RCC 7860 (cell line): ENCODE measurements around the gene TAGLN2.

Source experiments
- DNase-seq: peaks from one replicate; pipeline ENCODE4 v3.0.0-alpha.2; 2015; ENCODE audit warnings: low spot score
- FAIRE-seq: peaks from 2 replicates; lab custom pipeline; 2012; peaks lifted over from hg19 to GRCh38; lab: Jason Lieb, UNC

Gene TAGLN2

DNA sequence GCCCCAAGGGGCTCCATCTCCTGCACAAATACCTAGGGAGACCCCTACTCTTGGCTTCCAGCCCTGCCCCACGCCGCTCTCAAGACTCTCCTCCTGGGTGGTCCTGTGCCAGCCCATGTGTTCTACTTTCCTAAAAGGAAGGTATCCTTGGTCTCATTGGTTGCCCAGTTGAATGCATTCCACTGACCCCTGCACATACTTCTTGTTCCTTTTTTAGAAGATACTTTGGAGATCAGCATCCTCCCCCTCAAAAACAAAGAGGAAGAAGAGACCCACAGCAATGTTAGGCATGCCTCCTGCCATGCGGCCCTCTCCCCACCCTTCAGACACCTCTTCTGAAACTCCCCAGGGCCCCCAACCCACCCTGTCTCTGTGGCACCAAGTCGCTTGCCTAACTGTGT, 24.7 kb upstream of the TAGLN2 start:
- FAIRE-seq (no peak), DNase-seq (no peak)

DNA sequence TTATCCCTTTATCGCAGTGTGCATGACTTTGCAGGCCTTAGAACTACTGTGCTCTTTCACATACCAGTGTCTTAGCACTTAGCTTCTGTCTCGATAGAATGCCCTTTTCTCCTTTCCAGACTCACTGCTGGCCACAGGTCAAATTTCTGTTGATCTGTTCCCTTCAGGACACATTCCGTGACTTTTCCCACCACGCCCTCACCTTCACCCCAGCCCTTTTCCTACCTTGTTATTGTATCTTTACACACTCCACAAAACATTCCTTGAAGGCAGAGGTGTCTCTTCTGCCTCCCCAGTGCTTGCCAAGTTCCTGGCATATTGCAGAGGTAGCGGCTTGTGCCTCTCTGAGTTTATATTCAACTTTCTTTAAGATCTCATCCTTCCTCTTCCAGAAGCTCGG, 23.8 kb upstream of the TAGLN2 start:
- FAIRE-seq (no peak), DNase-seq (no peak)

DNA sequence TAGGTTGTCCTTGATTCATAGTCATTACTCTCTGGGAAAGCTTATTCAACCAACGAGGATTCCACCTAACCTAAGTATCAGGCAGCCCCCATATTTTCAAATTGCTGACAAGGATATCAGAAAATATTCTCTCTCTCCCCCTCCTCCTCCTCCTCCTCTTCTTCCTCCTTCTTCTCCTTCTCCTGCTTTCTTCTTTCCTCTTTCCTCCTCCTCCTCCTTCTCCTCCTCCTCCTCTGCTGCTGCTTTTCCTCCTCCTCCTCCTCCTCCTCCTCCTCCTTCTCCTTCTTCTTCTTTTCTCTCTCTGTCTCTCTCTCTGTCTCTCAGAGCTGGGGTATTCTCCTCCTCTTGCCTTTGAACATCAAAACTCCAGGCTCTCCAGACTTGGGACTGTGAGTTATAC, 22.6 kb upstream of the TAGLN2 start:
- FAIRE-seq (no peak), DNase-seq (no peak)

DNA sequence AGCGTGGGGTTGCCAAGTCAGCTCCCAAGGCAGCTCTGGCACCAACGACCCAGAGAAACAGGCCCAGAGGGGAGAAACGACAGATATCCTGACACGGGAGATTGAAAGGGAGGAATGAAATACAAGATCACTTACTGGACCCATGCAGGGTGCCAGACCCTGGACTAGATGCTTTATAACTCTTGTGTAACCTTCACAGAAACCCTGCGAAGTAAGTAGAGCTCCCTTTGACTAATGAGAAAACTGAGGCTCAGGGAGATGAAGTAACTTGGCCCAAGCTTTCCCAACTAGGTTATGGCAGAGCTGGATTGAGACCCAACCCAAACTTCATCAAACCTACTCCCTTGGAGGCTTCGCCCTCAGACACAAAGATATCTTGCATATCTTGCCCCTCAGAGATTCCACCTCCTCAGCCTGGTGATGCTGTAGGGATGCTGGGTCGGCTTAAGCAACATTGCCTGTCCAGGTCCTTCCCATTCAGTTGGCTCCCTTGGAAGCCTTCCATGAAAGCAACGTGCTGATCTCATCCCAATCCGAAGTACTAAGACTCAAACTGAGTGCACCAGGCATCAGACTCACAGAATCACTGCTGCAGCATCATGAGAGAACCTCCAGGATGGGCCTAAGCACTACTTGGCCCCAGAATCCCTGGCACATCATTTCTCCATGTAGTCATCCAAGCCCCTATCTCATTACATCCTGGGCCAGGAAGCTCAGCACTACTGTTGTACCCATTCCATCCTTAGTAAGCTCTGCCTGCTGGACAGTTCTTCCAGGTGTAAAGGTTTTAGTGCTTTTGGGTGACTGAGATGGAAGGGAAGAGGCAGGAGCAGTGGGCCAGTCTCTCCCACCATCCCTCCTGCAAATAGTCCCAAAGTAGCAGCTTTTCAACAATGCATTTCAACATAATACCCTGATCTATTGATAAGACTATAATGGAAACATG, 21.2 kb upstream of the TAGLN2 start:
- DNase-seq, result no peak
- FAIRE-seq, result no peak

DNA sequence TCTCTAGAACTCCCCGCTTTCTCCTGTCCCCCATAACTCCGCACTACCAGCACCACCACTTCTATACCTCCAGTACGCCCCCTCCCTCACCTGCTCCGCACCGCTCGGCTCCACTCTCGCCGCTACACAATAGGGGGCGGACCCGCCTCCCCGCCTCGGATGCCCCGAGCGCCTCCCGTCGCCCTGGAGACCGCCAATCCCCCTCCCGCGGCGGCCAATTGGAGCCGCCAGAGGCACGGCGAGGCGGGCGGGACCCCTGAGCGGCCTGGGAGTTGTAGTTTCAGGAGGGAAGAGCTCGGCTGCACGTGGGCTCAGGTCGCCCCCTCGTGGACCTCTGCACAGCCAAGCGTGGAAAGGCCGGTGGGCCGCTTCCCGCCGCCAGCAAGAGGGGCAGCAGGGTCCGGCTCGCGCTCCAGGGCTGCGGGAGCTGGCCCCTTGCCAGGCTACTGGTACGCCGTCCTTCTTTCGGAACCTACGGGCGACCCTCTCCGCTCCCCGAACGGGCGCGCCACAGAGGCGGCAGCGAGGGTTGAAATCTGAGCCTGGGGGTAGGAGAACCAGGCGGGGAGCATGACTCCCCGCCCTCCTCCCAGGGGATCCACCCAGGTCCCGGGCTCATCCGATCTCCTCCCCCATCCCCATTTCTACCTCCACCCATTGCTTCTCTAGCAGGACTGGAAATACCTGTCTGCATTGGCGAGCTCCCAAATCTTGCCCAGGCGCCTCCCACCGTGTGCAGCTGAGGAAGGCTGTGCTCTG, 20.4 kb upstream of the TAGLN2 start, which contains the start of gene IGSF9:
Gene IGSF9, minus strand, starts transcription at position 131 of the 759 bp plus-strand sequence. CDS start 2,159 bp downstream, outside the sequence.
- FAIRE-seq (no peak), DNase-seq (no peak)

DNA sequence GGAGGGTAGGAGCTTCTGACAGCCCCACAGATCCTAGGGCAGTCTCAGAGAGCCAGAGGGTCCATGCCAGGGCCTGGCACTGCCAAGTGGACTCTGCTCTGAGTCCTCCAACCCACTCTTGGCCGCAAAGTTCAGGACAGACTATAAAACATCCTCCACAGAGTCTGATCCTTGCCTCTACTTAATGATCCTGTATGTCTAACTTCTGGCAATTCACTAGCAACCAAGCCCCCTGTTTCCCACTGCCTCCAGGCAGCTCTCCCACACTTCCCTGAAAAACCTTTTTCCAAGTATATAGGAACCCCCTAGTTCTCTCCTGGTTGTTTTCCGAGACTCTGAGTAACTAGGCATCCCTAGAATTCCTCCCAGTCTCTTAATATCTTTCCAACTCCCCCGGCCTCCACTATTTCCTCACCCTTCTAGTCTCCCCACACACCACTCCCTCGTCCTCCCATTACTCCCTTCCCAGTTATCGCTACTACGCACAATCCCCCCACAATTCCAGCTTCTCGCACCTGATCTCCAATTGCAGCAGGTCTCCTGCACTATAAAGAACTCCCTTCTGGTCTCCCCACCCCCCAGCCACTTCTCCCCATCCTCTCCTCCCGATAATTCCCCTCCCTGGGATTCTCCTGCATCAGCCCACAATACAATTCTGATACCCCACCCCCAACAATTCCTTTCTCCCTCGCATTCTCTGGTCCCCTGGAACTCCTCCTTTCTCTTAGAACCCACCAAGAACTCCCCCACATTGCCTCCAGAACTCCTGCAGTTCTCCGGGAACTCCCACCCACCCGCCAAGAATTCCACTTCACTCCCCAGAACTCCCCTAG, 19.5 kb upstream of the TAGLN2 start:
- DNase-seq (no peak), FAIRE-seq (no peak)

DNA sequence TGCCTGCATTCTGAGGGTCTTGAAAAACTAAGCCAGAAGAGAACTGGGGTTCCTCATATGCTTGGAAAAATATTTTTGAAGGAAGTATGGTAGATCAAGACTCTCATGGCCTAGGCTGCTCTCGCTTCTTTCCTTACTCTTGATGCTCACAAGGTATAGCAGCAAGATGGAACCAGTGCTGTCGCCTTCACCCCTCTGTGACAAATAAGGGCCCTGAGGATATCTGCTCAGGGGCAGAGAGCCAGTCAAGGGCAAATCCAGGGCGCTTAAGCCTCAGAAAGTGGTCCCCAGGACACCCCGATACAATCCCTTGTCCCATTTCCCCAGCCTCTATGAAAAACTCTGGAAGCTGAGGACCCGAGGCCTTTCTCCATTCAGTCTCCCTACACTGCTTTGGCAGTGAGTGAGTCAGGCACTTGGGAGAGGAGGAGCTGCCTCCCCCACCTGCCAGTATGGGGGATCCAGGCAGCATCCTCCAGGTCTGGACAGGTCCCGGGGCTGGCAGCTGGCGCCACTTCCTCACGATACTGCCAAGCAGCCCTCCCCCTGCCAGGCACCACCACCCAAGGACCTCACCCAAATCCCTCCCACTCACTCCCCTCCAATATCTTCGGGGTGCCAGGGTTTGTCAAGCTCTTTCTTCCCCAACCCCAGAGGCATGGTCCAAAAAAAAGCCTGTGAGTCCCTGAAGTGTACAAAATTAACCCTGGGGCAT, 18.8 kb upstream of the TAGLN2 start:
- no peak for FAIRE-seq
- DNase-seq, result no peak

DNA sequence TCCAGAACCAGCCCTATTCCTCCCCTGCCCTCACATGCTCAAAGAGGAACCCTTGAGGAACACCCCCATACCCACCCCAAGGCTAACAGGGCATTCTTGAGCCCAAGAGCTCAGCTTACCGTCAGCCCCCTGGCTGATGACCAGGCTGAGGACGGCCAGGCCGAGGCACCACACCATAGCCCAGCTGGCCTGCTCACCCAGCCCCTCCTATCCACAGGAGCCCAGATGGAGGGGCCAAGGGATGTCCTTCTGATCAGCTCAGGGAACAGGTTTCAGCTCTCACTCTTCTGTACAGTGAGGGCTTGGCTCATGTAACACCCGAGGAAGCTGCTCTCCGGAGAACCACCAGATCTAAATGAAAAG, 18.0 kb upstream of the TAGLN2 start:
- DNase-seq, result no peak
- FAIRE-seq, result no peak

DNA sequence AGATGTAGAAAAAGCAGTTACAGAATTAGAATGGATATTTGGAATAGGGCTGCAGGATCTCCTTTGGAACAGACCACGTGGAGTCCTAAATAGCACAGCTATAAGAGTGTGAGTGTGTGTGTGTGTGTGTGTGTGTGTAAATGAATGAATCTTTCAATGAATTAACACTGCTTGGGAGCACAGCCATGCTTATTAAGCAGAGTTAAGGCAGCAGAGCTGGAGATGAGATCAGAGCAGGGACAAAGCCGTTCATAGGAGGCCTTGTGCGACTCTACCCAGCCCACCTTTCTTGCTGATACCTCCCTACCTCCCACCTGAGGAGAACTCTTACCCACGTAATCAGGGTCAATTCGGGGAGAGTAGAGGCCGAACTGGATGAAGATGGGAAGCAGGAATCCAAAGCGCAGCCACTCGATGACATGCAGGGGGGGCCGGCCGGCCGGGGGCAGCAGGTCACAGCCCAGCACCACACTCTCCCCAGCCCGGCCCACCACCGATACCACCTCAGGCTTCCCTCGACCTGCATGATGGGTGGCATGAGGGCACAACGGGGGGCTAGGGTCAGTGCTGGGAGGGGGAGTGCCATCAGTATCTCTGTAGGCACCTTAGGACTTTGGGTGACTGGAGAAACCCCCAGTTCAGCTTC, 17.4 kb upstream of the TAGLN2 start:
- FAIRE-seq (no peak), DNase-seq (no peak)

DNA sequence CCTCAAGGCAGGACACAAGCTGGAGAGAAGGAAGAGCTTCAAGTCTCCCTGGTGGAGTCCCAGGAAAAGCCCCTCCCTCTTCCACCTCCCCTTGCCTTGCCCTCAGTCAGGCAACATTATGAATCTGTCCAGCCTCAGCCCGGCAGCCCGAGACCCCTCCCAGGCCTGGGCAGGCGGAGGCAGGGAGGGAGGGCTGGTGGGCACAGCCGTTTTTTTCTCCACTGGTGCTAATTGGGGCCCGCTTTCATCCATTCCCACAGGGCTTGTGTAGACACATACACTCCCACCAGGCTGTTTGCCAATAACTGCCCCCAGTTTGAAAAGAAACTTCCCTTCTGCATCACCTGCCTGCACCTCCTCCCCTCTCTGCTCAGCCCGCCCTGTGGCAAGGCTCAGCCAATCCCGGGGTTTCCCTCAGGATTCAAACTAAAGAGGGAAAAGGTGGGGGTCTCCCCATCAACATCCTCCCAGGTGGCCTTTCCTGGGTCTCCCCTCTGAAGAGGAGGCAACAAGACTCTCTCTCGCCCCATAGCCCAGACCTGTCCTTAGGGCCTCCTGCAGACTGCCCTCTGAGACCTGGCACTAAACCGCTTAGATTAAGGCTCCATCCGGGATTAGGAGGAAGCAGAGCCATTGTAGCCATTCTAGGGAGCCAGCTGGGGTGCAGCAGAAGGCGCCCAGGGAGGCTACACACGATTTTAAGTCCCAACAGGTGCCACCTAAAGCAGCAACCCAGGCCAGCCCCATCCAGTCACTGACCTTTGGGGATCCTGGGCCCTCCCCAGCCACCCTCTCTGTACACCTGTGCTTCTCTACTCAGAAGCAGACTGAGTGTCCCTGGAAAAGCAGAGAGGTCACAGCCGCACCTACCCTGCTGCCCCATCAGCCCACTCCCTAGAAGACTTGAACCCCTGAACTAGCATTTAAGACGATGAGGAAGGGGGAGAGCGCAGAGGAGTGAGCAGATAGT, 16.6 kb upstream of the TAGLN2 start:
- DNase-seq (no peak), FAIRE-seq (no peak)

DNA sequence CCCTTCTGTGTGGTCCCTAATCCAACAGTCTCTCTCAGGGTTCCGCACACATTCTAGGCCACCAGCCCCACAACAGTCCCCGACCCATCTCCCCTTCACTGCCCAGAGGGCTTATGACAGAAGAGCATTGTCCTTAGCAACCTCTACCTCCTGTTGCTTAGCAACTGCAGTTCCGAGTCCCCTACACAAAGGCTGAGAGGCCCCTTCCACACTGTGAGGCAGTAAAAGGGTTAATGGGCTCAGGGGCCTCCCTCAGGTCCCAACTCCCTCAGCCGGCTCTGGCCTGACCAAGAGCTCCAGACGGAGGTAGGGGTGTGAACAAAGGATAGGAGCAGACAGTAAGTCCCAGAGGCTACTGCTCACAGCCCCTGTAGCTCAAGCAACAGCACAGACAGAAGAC, 15.8 kb upstream of the TAGLN2 start:
- DNase-seq, result no peak
- FAIRE-seq, result no peak

DNA sequence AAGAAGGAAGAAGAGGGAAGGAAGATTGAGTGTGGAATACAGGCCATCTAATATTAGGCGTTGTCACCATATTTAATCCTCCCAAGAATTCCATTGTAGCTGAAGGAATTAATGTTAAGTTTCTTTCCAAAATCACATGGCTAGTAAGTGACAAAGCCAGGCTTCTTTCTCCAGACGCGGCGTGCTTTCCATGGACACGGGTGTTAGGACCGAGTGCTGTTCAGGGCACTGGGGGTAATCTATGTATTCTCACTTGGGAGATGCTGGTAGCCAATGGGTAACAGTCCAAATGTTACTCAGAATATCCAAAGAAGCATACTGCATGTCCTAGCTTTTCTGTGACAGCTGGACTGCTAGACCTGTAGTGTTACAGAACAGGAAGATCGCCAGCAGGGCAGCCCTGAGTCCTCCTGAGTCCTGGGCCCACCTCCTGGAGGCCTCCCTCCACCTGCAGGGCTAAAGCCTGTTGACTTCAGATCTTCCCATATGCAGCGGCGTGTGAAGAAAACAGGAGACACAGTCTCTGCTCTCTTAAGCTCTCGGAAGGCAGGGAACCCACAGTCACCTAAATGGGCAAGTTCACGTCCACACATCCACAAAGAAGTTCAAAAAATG, 14.8 kb upstream of the TAGLN2 start:
- FAIRE-seq, result no peak
- DNase-seq, result no peak

DNA sequence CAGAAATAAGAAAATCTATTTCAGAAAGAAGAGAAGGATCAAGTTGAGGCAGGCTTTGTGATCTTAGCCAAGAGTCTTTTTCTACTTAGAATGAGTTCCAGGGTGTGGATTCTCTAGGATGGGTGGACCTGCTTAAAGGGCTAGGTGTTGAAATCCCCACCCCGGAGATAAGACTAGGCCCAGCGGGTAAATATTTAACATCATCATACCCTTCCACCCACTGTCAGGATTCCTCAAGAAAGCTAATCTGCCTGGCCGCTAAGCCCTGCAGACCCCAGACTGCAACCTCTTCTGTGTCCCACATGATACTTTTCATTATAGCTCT, 14.3 kb upstream of the TAGLN2 start:
- DNase-seq (no peak), FAIRE-seq (no peak)

DNA sequence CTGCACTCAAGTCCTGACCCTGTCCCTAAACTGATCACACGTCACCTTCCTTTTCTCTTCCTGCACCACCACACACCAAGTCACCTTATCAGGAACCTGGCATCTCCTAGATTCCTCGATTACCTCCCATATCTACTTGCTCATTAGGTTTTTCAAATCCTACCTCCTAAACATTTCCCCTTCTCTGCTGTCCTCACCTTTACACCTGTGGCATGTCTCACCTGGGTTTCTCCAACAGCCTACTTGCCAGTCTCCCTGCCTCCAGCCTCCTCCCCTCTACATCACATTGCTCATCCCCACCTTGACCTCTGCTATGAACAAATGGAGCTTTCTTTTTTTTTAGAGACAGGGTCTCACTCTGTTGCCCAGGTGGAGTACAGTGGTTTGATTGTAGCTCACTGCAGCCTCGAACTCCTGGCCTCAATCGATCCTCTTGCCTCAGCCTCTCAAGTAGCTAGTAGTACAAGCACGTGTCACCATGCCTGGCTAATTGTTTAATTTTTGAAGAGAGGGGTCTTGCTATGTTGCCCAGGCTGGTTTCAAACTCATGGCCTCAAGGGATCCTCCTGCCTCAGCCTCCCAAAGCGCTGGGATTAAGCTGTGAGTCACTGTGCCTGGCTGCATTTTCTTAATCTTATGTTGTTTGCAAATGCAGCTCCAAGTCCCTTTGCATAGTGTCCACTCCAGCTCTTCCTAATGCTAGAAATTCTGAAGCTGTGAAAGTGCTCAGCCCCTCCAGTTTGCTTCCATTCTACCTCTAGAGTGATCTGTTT, 13.8 kb upstream of the TAGLN2 start:
- DNase-seq, result no peak
- FAIRE-seq, result no peak

DNA sequence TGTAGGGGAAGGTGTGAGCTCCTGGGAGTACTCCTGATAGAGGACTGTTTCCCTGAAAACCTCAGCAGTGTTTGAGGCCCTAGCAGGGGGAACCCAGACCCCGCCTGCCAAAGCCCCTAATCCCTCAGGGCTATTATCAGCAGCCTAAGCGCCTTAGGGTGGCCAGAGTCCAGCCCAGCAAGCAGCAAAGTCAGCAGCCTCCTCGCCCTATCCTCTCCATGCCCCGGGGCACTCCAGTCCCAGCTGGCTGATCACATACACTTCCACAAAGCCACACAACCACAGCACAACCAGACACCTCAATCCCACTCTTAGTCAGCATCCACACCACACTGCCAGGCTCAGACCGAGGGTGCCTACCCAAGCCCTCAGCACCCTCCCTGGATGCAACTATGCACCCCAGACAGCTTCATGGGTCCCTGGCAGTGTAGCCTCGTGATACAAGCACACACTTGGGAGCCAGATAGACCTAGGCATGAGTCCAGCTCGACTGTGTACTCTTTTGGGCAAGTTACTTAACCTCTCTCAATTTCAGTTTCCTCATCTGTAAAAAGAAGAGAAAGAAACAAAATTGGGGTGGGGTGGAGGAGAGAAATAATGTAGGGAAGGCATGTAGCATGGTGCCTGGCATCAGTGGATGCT, 13.0 kb upstream of the TAGLN2 start:
- DNase-seq (no peak), FAIRE-seq (no peak)

DNA sequence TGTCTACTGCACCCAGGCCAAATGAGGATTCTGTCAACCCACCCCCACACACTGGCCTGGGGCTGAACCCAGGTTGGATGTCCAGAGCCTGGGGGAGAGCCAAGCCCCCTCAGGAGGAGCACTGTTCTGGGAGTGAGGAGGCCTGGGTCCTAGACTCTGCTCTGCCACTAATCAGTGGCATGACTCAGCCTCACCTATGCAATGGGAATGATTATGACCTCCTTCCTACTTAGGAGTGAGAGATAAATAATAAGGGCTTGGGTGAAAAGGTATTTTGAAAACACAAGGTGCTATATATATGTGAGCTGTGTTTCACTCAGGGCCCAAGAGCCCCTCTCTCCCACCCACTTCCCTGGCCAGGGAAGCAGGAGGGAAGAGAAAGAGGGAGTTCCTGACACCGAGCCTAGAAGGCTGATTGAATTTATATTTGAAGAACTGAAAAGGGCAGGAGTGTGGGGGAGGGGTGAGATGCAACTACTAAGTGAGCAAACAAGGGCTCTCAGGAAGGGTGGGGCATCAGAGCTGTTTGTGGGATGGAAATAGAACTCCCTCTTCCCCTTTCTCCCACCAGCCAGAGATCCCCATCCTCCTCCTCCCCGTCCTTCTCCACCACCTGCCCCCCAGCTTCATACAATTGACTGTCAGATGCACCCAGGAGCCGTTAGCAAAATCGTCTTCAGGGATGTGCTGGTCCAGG, 11.9 kb upstream of the TAGLN2 start:
- FAIRE-seq, result no peak
- no peak for DNase-seq
